Esophagus muscularis mucosa (tissue), 4 donors: Measurements from ENCODE around the gene TTC24. TPM values are rescaled to one million over a fixed set of nuclear protein-coding genes. Genes with fewer than 3 reads are reported as not detected.
"Not testable (repeated sequence)": the region's sequence is repeated elsewhere in the genome, so short reads cannot be mapped to it uniquely, and the experiment has no call there.

ENCODE experiments used
- DNase-seq: peaks from one replicate; pipeline ENCODE4 v3.0.0-alpha.2; 2017; ENCODE audit errors: extremely low spot score
- H3K27ac ChIP-seq, 4 donors: fragments of 200-600 bp; sonication (generic); replicated peaks in 1 of 4; 1 replicate in 3 of 4; 2 replicates in 1 of 4; pipeline ENCODE4 v1.5.1; 2016 to 2019; ENCODE audit warnings: mild to moderate bottlenecking in 1 of 4
- H3K27me3 ChIP-seq, 4 donors: fragments of 200-600 bp; sonication (generic); one replicate each; pipeline versions ENCODE4 v1.5.1 to v1.6.0; 2016 to 2019
- H3K36me3 ChIP-seq, 4 donors: fragments of 200-600 bp; sonication (generic); one replicate each; pipeline ENCODE4 v1.5.1; 2016 to 2019
- H3K4me1 ChIP-seq, 4 donors: fragments of 200-600 bp; sonication (generic); one replicate each; pipeline ENCODE4 v1.5.1; 2016 to 2019
- H3K4me3 ChIP-seq, 4 donors: fragments of 200-600 bp; sonication (generic); 1 replicate in 2 of 4; 2 replicates in 2 of 4; pipeline ENCODE4 v1.5.1; 2016 to 2019; ENCODE audit warnings: mild to moderate bottlenecking in 4 of 4, moderate library complexity in 1 of 4
- H3K9me3 ChIP-seq, 4 donors: fragments of 200-600 bp; sonication (generic); 1 replicate in 3 of 4; 2 replicates in 1 of 4; pipeline ENCODE4 v1.5.1; 2016 to 2019
- EP300 ChIP-seq: sonication (generic); formaldehyde crosslinking; IDR thresholded peaks from one replicate; pipeline ENCODE4 v1.6.1; 2017; ENCODE audit warnings: antibody characterized with exemption
- POLR2A ChIP-seq: fragments of 450-650 bp; IDR thresholded peaks from one replicate; pipeline ENCODE4 v1.6.1; 2017; ENCODE audit warnings: antibody characterized with exemption, moderate library complexity, mild to moderate bottlenecking, low read depth
- POLR2AphosphoS5 ChIP-seq, 2 donors: sonication (generic); formaldehyde crosslinking; IDR thresholded peaks; one replicate each; pipeline ENCODE4 v1.6.1; 2017; ENCODE audit warnings: antibody characterized with exemption in 2 of 2
- WGBS: methylation state at CpG from one replicate; pipeline ENCODE4 v1.1.5; 2018; 5-methylcytosine and 5-hydroxymethylcytosine counted together
- intact Hi-C: fragments of 100-400 bp; cut with DNase I; formaldehyde crosslinking; loops from one replicate; pipeline ENCODE4 v1.15.1; 2023
- total RNA-seq, 4 donors: library from RNA; depleted of rRNA; stranded (reverse); fragments of >200 nt; gene quantifications; one replicate each; pipeline versions ENCODE4 v1.1.0 to v1.2.1, GENCODE V29; 2016
- TF ChIP-seq, protein P1 (sequence below), 3 experiments: fragments of 200-600 bp in 2 of 3; fragments of 450-650 bp in 1 of 3; sonication (generic) in 2 of 3; IDR thresholded peaks; one replicate each; pipeline ENCODE4 v1.5.1; 2017 to 2019; ENCODE audit warnings: antibody characterized with exemption in 3 of 3, mild to moderate bottlenecking in 2 of 3, moderate library complexity in 1 of 3

The TTC24 gene
- total RNA-seq, 4 donors from 2014 or later: not detected

- Histone ChIP-seq H3K4me3 (peak overlapping the region in 3 of 4 donors; percentile 43 to 55 (median 49)), H3K27ac (no peak overlapping the region), H3K9me3 (no peaks in the 10 kb centered on the region), H3K27me3 (peaks cover 10 to 81% (median 38%) of the 10 kb centered on the region in 4 donors), H3K4me1 (peaks cover 24 to 28% (median 26%) of the 10 kb centered on the region in 4 donors), H3K36me3 (no peaks in the 10 kb centered on the region)
- intact Hi-C loops: loop anchor here (1.0 kb wide), 1 partner anchor 31 kb away; no protein-coding TSS in a partner anchor
- no peak for TF ChIP-seq POLR2A
- 43% methylated on average over 4 of the region's 4 CpGs for WGBS
- no peak for DNase-seq
Observed at GRCh38 chr1:156626079-156626438, 46.5 kb downstream of the TTC24 start.

DNA sequence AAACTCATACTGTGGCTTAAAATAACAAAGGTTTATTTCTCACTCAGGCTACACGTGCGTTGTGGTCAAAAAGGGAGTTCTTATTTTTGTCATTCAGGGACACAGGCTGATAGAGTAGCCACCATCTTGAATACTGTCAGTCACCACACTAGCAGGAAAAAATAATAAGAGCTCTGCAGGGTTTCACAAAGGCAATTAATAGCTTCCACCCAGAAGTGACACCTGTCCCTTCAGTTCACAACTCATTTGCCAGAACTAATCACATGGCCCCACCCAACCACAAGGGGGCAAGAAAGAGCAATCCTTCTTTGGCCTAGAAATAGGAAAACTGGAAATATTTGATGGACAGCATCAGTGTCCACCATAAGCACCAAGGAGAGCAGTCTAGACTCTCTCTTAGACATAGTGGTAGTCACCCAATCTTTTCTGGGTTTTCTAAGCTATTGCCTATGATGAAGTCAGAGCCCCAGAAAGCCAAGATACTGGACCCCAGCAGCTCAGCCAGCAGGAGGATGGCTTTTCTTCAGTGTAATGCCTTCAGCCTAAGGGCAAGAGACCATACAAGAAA lies 47.9 kb downstream of the TTC24 start:
- no peak for DNase-seq
- no peaks in the 10 kb centered on the region for H3K36me3 ChIP-seq
- H3K27me3 ChIP-seq: peaks cover 10 to 94% (median 38%) of the 10 kb centered on the region in 4 donors
- H3K4me1 ChIP-seq: peaks cover 24 to 28% (median 26%) of the 10 kb centered on the region in 4 donors
- no peaks in the 10 kb centered on the region for H3K9me3 ChIP-seq
- intact Hi-C loops: no loop called here
- H3K27ac ChIP-seq: no peak overlapping the region
- no peak for TF ChIP-seq POLR2AphosphoS5 (IDR thresholded peaks at IDR 0.05)
- TF ChIP-seq, protein P1, sequence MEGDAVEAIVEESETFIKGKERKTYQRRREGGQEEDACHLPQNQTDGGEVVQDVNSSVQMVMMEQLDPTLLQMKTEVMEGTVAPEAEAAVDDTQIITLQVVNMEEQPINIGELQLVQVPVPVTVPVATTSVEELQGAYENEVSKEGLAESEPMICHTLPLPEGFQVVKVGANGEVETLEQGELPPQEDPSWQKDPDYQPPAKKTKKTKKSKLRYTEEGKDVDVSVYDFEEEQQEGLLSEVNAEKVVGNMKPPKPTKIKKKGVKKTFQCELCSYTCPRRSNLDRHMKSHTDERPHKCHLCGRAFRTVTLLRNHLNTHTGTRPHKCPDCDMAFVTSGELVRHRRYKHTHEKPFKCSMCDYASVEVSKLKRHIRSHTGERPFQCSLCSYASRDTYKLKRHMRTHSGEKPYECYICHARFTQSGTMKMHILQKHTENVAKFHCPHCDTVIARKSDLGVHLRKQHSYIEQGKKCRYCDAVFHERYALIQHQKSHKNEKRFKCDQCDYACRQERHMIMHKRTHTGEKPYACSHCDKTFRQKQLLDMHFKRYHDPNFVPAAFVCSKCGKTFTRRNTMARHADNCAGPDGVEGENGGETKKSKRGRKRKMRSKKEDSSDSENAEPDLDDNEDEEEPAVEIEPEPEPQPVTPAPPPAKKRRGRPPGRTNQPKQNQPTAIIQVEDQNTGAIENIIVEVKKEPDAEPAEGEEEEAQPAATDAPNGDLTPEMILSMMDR (IDR thresholded peaks at IDR 0.05): peak; percentile 51 to 63 (median 53)
- no peak for TF ChIP-seq POLR2A
- no peak for TF ChIP-seq EP300
- WGBS: 86% methylated on average over 2 of the region's 2 CpGs
- H3K4me3 ChIP-seq: no peak overlapping the region

DNA sequence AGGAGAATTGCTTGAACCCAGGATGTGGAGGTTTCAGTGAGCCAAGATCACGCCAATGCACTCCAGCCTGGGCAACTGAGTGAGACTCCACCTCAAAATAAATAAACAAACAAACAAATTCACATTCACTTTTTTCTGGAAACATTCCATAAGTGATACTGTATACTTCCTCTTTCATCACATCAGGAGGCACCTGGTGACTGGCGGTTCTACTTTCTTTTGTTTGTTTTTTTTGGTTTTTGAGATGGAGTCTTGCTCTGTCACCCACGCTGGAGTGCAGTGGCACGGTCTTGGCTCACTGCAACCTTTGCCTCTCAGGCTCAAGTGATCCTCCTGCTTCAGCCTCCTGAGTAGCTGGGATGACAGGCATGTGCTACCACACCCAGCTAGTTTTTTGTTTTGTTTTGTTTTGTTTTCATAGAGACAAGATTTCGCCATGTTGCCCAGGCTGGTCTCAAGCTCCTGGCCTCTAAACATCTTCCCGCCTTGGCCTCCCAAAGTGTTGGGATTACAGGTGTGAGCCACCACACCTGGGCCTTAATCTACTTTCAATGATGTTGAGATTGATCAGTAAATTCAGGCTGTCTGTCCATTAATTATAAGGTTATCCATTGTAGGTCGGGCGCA lies 50.4 kb downstream of the TTC24 start:
- TF ChIP-seq POLR2A (no peak), EP300 (no peak)
- peaks cover 11 to 12% (median 12%) of the 10 kb centered on the region in 4 donors for H3K4me1 ChIP-seq
- intact Hi-C loops: no loop called here
- no peak overlapping the region for H3K27ac ChIP-seq
- H3K4me3 ChIP-seq: no peak overlapping the region
- DNase-seq: no peak
- peaks cover 9 to 98% (median 28%) of the 10 kb centered on the region in 4 donors for H3K27me3 ChIP-seq
- WGBS: 71% methylated on average over 8 of the region's 8 CpGs
- H3K9me3 ChIP-seq: no peaks in the 10 kb centered on the region
- no peaks in the 10 kb centered on the region for H3K36me3 ChIP-seq

GRCh38 chr1:156631152-156631551 lies 51.6 kb downstream of the TTC24 start:
- DNase-seq, H3K36me3 ChIP-seq, H3K4me3 ChIP-seq, H3K4me1 ChIP-seq, H3K27ac ChIP-seq, intact Hi-C loops, H3K9me3 ChIP-seq: not testable (repeated sequence)
- 61% methylated on average over 9 of the region's 9 CpGs for WGBS
- peaks cover 0 to 98% (median 16%) of the 10 kb centered on the region in 4 donors for H3K27me3 ChIP-seq

- Histone ChIP-seq H3K4me3 (no peak overlapping the region), H3K9me3 (no peaks in the 10 kb centered on the region), H3K36me3 (no peaks in the 10 kb centered on the region), H3K27me3 (peaks cover 0 to 96% (median 8%) of the 10 kb centered on the region in 4 donors), H3K27ac (no peak overlapping the region), H3K4me1 (no peaks in the 10 kb centered on the region)
- WGBS: 68% methylated on average over 3 of the region's 3 CpGs
- TF ChIP-seq, protein P1 (IDR thresholded peaks at IDR 0.05): no peak
- TF ChIP-seq POLR2A: no peak
- no peak for TF ChIP-seq EP300
- no peak for TF ChIP-seq POLR2AphosphoS5 (IDR thresholded peaks at IDR 0.05)
- DNase-seq: no peak
- intact Hi-C loops: no loop called here
Observed at GRCh38 chr1:156632355-156632754, 52.8 kb downstream of the TTC24 start.

Other genes with a start within 250 kb of the TTC24 start
- gene CCT3, start 241.4 kb upstream of the TTC24 start, total RNA-seq: 100 to 1,000 TPM; 172 to 241 (median 222) TPM
- gene TSACC, start 241.2 kb upstream of the TTC24 start, total RNA-seq: not detected
- gene RHBG, start 210.5 kb upstream of the TTC24 start, total RNA-seq: not detected
- gene MEF2D, start 78.9 kb upstream of the TTC24 start, total RNA-seq: 100 to 1,000 TPM in 3 of 4 donors, 10 to 100 TPM in 1; 78.0 to 138 (median 115) TPM
- 1 to 10 TPM in 1 of 4 donors, under 1 TPM in 2, not detected in 1; 0.06 to 1.1 (median 0.50) TPM for gene IQGAP3, start 7.2 kb upstream of the TTC24 start, total RNA-seq
- gene NAXE, start 12.1 kb downstream of the TTC24 start, total RNA-seq: 10 to 100 TPM; 73.5 to 98.0 (median 85.2) TPM
- gene GPATCH4, start 21.8 kb downstream of the TTC24 start, total RNA-seq: 10 to 100 TPM; 22.6 to 32.8 (median 26.4) TPM
- gene HAPLN2, start 39.7 kb downstream of the TTC24 start, total RNA-seq: 1 to 10 TPM in 3 of 4 donors, under 1 TPM in 1; 0.83 to 5.1 (median 2.2) TPM
- 1 to 10 TPM in 1 of 4 donors, under 1 TPM in 2, not detected in 1; 0.45 to 1.0 (median 0.99) TPM for gene BCAN, start 62.4 kb downstream of the TTC24 start, total RNA-seq
- 10 to 100 TPM; 16.6 to 37.4 (median 32.5) TPM for gene NES, start 97.7 kb downstream of the TTC24 start, total RNA-seq
- 1 to 10 TPM; 1.2 to 6.4 (median 2.7) TPM for gene CRABP2, start 125.9 kb downstream of the TTC24 start, total RNA-seq
- 10 to 100 TPM; 16.2 to 32.3 (median 18.0) TPM for gene METTL25B, start 148.7 kb downstream of the TTC24 start, total RNA-seq
- 10 to 100 TPM; 16.2 to 20.0 (median 19.0) TPM for gene ISG20L2, start 149.0 kb downstream of the TTC24 start, total RNA-seq
- 10 to 100 TPM; 43.5 to 67.4 (median 62.4) TPM for gene MRPL24, start 161.4 kb downstream of the TTC24 start, total RNA-seq
- gene HDGF, start 172.0 kb downstream of the TTC24 start, total RNA-seq: 100 to 1,000 TPM; 124 to 239 (median 167) TPM
- 10 to 100 TPM; 21.2 to 43.6 (median 38.7) TPM for gene PRCC, start 187.8 kb downstream of the TTC24 start, total RNA-seq
- gene SH2D2A, start 237.1 kb downstream of the TTC24 start, total RNA-seq: 1 to 10 TPM in 1 of 4 donors, under 1 TPM in 2, not detected in 1; 0.83 to 2.7 (median 0.84) TPM